GM19035 (cell line): ENCODE results near the gene DOK1.
"Not testable (repeated sequence)": the region's sequence is repeated elsewhere in the genome, so short reads cannot be mapped to it uniquely, and the experiment has no call there.

Experiments used
- ATAC-seq: cut with Tn5 transposase; IDR thresholded peaks from one replicate; pipeline ENCODE4 v1.9.1; 2021; ENCODE audit not compliant: unreplicated experiment

DOK1 gene

GRCh38 chr2:74548285-74548899 lies 6.1 kb upstream of the DOK1 start:
- no peak for ATAC-seq

- ATAC-seq, result peak; percentile 31
These were observed 5.4 kb upstream of the DOK1 start for GRCh38 chr2:74548900-74549826.

- no peak for ATAC-seq
These were observed 4.3 kb upstream of the DOK1 start for GRCh38 chr2:74550231-74550630.

- no peak for ATAC-seq
These were observed 3.0 kb upstream of the DOK1 start for GRCh38 chr2:74551530-74551929.

GRCh38 chr2:74551942-74552913 lies 2.3 kb upstream of the DOK1 start:
- no peak for ATAC-seq

GRCh38 chr2:74552914-74553811 lies 1.4 kb upstream of the DOK1 start:
- ATAC-seq, result no peak

- peak; percentile 63 for ATAC-seq
These were observed 456 bp downstream of the DOK1 start for GRCh38 chr2:74554820-74555531.

- no peak for ATAC-seq
These were observed 1.1 kb downstream of the DOK1 start for GRCh38 chr2:74555610-74556103.

- no peak for ATAC-seq
These were observed 1.6 kb downstream of the DOK1 start for GRCh38 chr2:74556159-74556558.

- no peak for ATAC-seq
These were observed 2.4 kb downstream of the DOK1 start for GRCh38 chr2:74556831-74557370.

GRCh38 chr2:74558284-74559230 lies 4.0 kb downstream of the DOK1 start:
- ATAC-seq, result no peak

GRCh38 chr2:74559912-74560311 lies 5.4 kb downstream of the DOK1 start:
- no peak for ATAC-seq

GRCh38 chr2:74560591-74560990 lies 6.1 kb downstream of the DOK1 start:
- ATAC-seq, result no peak

GRCh38 chr2:74561022-74561421 lies 6.5 kb downstream of the DOK1 start:
- not testable (repeated sequence) for ATAC-seq

- no peak for ATAC-seq
These were observed 7.7 kb downstream of the DOK1 start for GRCh38 chr2:74562126-74562775.

GRCh38 chr2:74564222-74564621 lies 9.7 kb downstream of the DOK1 start:
- ATAC-seq, result no peak

- no peak for ATAC-seq
These were observed 11.7 kb downstream of the DOK1 start for GRCh38 chr2:74566076-74566753.
